ENCODE results near the gene AURKB. TPM values are rescaled to one million over a fixed set of nuclear protein-coding genes. Genes with fewer than 3 reads are reported as not detected.

Gene AURKB
- total and polyA plus RNA-seq, 2 of the 13 experiments (the other 11 are each of a cell fraction or from before 2014, with no cell fraction given), result 29.5 to 75.3 TPM

- peak; percentile 76; the same call in 1 of the 2 replicates for TF ChIP-seq HBP1 (CRISPR knock-in tag; IDR thresholded peaks at IDR 0.05; ENCODE audit: low read depth)
- TF ChIP-seq ZNF18 (CRISPR knock-in tag; IDR thresholded peaks at IDR 0.05; ENCODE audit: insufficient replicate concordance), result no peak
- 0 out of 2 replicates have a peak, but pooled peaks have one; percentile 84 for TF ChIP-seq ZFYVE20 (CRISPR knock-in tag; IDR thresholded peaks at IDR 0.05; ENCODE audit: borderline replicate concordance, low read depth)
- TF ChIP-seq ZSCAN9 (CRISPR knock-in tag; IDR thresholded peaks at IDR 0.05; ENCODE audit: borderline replicate concordance), result peak; percentile 99
- no peak for TF ChIP-seq SYNCRIP (IDR thresholded peaks at IDR 0.05; ENCODE audit: insufficient read depth, low read depth, low read length)
- peak; percentile 100 for TF ChIP-seq POLR2A (IDR thresholded peaks at IDR 0.05; ENCODE audit: insufficient read depth in 1 of 2, low read depth in 2 of 2, low read length in 2 of 2)
- TF ChIP-seq RBM22 (optimal IDR thresholded peaks at IDR 0.05; ENCODE audit: low read length), result peak; percentile 99
- TF ChIP-seq MLLT10 (CRISPR knock-in tag; IDR thresholded peaks at IDR 0.05), result peak; percentile 83; the same call in 1 of the 2 replicates
- TF ChIP-seq SIN3A (IDR thresholded peaks at IDR 0.05; ENCODE audit: borderline replicate concordance, low read depth, low read length), result peak; percentile 97
- no peak for TF ChIP-seq ADNP (CRISPR knock-in tag; IDR thresholded peaks at IDR 0.05)
- TF ChIP-seq ETV5 (CRISPR knock-in tag; IDR thresholded peaks at IDR 0.05; ENCODE audit: borderline replicate concordance), result peak; percentile 79
- peak; percentile 80; the same call in 1 of the 2 replicates for TF ChIP-seq ZNF281 (CRISPR knock-in tag; IDR thresholded peaks at IDR 0.05; ENCODE audit: borderline replicate concordance)
- peak; percentile 98 for TF ChIP-seq REPIN1 (CRISPR knock-in tag; IDR thresholded peaks at IDR 0.05; ENCODE audit: borderline replicate concordance, low read depth)
- TF ChIP-seq CENPBD1 (CRISPR knock-in tag; IDR thresholded peaks at IDR 0.05; ENCODE audit: borderline replicate concordance, low read depth), result no peak
- TF ChIP-seq TCF12 (IDR thresholded peaks at IDR 0.05), result no peak
- TF ChIP-seq TCF12 (CRISPR knock-in tag; IDR thresholded peaks at IDR 0.05), result no peak
- TF ChIP-seq NFAT5 (CRISPR knock-in tag; IDR thresholded peaks at IDR 0.05), result no peak
Observed at GRCh38 chr17:8173056-8173870, 37.1 kb downstream of the AURKB start (continued).

Measured in HepG2 (cell line).